Mesendoderm (in vitro differentiated cells): ENCODE measurements around the gene RPS27.

ENCODE experiments used
- DNase-seq: peaks from one replicate; pipeline ENCODE4 v3.0.0; 2013
- H2AK5ac ChIP-seq: 2 replicates; pipeline ENCODE4 v1.6.1; 2013; ENCODE audit warnings: low read length, inconsistent platforms
- H2BK120ac ChIP-seq: 2 replicates; pipeline ENCODE4 v1.6.1; 2013; ENCODE audit warnings: low read depth, mild to moderate bottlenecking, low read length, moderate library complexity, mixed read lengths
- H2BK15ac ChIP-seq: replicated peaks from 2 replicates; pipeline ENCODE4 v1.6.1; 2013; ENCODE audit warnings: low read depth, mild to moderate bottlenecking, moderate library complexity
- H2BK5ac ChIP-seq: 2 replicates; pipeline ENCODE4 v1.6.1; 2013; ENCODE audit warnings: low read length, inconsistent platforms
- H3K18ac ChIP-seq: 2 replicates; pipeline ENCODE4 v1.6.1; 2013; ENCODE audit warnings: mild to moderate bottlenecking, low read length, mixed read lengths
- H3K23ac ChIP-seq: one replicate; pipeline ENCODE4 v1.6.1; 2013; ENCODE audit warnings: low read length
- H3K27ac ChIP-seq: 2 replicates; pipeline ENCODE4 v1.5.1; 2013; ENCODE audit warnings: low read depth, mild to moderate bottlenecking, inconsistent platforms, low read length, moderate library complexity
- H3K27me3 ChIP-seq: 2 replicates; pipeline ENCODE4 v1.6.1; 2013; ENCODE audit warnings: low read length, control low read depth, mild to moderate bottlenecking, inconsistent platforms; ENCODE audit not compliant: insufficient read depth, poor library complexity
- H3K36me3 ChIP-seq: 2 replicates; pipeline ENCODE4 v1.6.1; 2013; ENCODE audit warnings: low read length, inconsistent platforms; ENCODE audit not compliant: control insufficient read depth, insufficient read depth
- H3K4ac ChIP-seq: one replicate; pipeline ENCODE4 v1.6.1; 2013; ENCODE audit warnings: low read depth, mild to moderate bottlenecking, low read length, moderate library complexity
- H3K4me1 ChIP-seq: 2 replicates; pipeline ENCODE4 v1.6.1; 2013; ENCODE audit warnings: low read depth, low read length, inconsistent platforms; ENCODE audit not compliant: control insufficient read depth
- H3K4me2 ChIP-seq: 2 replicates; pipeline ENCODE4 v1.6.1; 2013; ENCODE audit warnings: low read length
- H3K4me3 ChIP-seq: 2 replicates; pipeline ENCODE4 v1.5.1; 2013; ENCODE audit warnings: mild to moderate bottlenecking, low read length
- H3K56ac ChIP-seq: one replicate; pipeline ENCODE4 v1.6.1; 2013; ENCODE audit warnings: low read length
- H3K79me1 ChIP-seq: 2 replicates; pipeline ENCODE4 v1.6.1; 2013; ENCODE audit warnings: low read length, inconsistent platforms
- H3K79me2 ChIP-seq: 2 replicates; pipeline ENCODE4 v1.6.1; 2013; ENCODE audit warnings: mild to moderate bottlenecking, low read length; ENCODE audit not compliant: control insufficient read depth, insufficient read depth
- H3K9ac ChIP-seq: 2 replicates; pipeline ENCODE4 v1.6.1; 2013; ENCODE audit warnings: low read length, inconsistent platforms
- H4K5ac ChIP-seq: one replicate; pipeline ENCODE4 v1.6.1; 2013; ENCODE audit warnings: low read length
- H4K8ac ChIP-seq: one replicate; pipeline ENCODE4 v1.6.1; 2013; ENCODE audit warnings: low read depth, mild to moderate bottlenecking, control low read depth, low read length, moderate library complexity
- WGBS: extraction: QIAGEN DNeasy Blood & Tissue Kit; methylation state at CpG from one replicate; pipeline ENCODE4 v1.1.7; 2013; ENCODE audit warnings: low lambda C conversion rate, missing lambda C conversion rate; ENCODE audit not compliant: insufficient coverage; ENCODE audit errors: extremely low coverage; 5-methylcytosine and 5-hydroxymethylcytosine counted together

RPS27 gene

GRCh38 chr1:153945131-153945794 is 45.3 kb upstream of the RPS27 start:
- H2BK5ac ChIP-seq = no peak overlapping the region
- peaks cover 8% of the 10 kb centered on the region for H3K79me2 ChIP-seq
- H4K8ac ChIP-seq = no peak overlapping the region
- H3K36me3 ChIP-seq = peaks cover 7% of the 10 kb centered on the region
- no peak for DNase-seq
- H3K18ac ChIP-seq = peak overlapping the region; percentile 97
- peak overlapping the region; percentile 15 for H3K23ac ChIP-seq
- H3K79me1 ChIP-seq = peaks cover 14% of the 10 kb centered on the region
- no peak overlapping the region for H2AK5ac ChIP-seq
- no CpG with 5 or more reads among the region's 12 CpGs for WGBS
- H3K9ac ChIP-seq = peak overlapping the region; percentile 96
- H2BK120ac ChIP-seq = no peak overlapping the region
- H3K4me1 ChIP-seq = no peaks in the 10 kb centered on the region
- no peak overlapping the region for H4K5ac ChIP-seq
- H3K27ac ChIP-seq = no peak overlapping the region
- H2BK15ac ChIP-seq = no peak overlapping the region
- H3K4ac ChIP-seq = no peak overlapping the region
- peak overlapping the region; percentile 95 for H3K4me2 ChIP-seq
- peak overlapping the region; percentile 97 for H3K56ac ChIP-seq
- H3K4me3 ChIP-seq = peak overlapping the region; percentile 85
- H3K27me3 ChIP-seq = no peaks in the 10 kb centered on the region

- peak overlapping the region; percentile 60 for H3K27ac ChIP-seq
Measured at GRCh38 chr1:153945795-153946621, 44.6 kb upstream of the RPS27 start.

DNA sequence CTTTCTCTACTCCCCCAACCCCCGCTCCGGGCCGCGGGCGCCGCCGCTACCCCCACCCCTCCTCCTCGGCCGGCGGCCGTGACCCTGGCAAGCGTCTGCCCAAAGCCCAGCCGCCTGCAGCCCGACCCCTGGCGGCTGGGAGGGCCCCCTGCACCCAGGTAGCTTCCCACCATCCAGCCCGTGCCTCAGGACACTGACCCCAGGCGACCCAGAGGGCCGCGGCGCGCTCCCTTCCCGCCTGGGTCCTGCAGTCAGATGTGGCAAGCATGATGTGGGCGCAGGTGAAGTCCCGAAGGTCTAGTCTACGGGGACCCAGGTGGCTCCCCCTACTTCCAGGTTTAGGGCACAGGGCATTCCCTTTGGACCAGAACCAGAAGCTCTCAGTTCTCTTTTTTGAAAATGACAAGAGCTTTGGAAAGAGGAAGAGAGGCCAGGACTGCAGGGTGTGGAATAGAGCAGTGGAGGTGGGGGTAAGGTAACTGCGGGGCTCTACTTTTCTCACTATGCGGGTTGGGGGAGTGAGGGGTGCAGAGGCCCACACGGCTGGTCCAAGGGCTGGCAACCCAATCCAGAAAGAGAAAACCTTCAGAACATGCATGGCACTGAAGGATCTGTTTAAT is 43.8 kb upstream of the RPS27 start, which contains the start of gene DENND4B:
Gene DENND4B (minus strand): TSS at position 97 of the 620 bp plus-strand sequence. CDS start 2,344 bp downstream, outside the sequence.
- Histone ChIP-seq H4K5ac (no peak within 1 kb of the TSS), H3K18ac (peak within 1 kb of the TSS; percentile 97), H3K79me2 (peaks cover 8% of the 10 kb centered on the region), H3K4me2 (peak within 1 kb of the TSS; percentile 95), H3K27me3 (no peaks in the 10 kb centered on the region), H3K4me3 (peak within 1 kb of the TSS; percentile 85), H4K8ac (no peak within 1 kb of the TSS), H2BK15ac (no peak within 1 kb of the TSS), H2AK5ac (no peak within 1 kb of the TSS), H2BK120ac (no peak within 1 kb of the TSS), H3K56ac (peak within 1 kb of the TSS; percentile 97), H3K4me1 (no peaks in the 10 kb centered on the region), H2BK5ac (no peak within 1 kb of the TSS), H3K36me3 (peaks cover 8% of the 10 kb centered on the region), H3K23ac (peak within 1 kb of the TSS; percentile 15), H3K4ac (peak within 1 kb of the TSS; percentile 97), H3K9ac (peak within 1 kb of the TSS; percentile 96), H3K27ac (peak within 1 kb of the TSS; percentile 60), H3K79me1 (peaks cover 14% of the 10 kb centered on the region)
- peak; percentile 92 for DNase-seq
- no CpG with 5 or more reads among the region's 28 CpGs for WGBS

More at GRCh38 chr1:153945795-153946621, 44.6 kb upstream of the RPS27 start:
- peaks cover 14% of the 10 kb centered on the region for H3K79me1 ChIP-seq
- peak overlapping the region; percentile 85 for H3K4me3 ChIP-seq
- peaks cover 8% of the 10 kb centered on the region for H3K79me2 ChIP-seq
- H4K8ac ChIP-seq = no peak overlapping the region
- no CpG with 5 or more reads among the region's 95 CpGs for WGBS
- H3K36me3 ChIP-seq = peaks cover 7% of the 10 kb centered on the region
- no peak overlapping the region for H2BK5ac ChIP-seq
- H3K18ac ChIP-seq = peak overlapping the region; percentile 97
- peak overlapping the region; percentile 97 for H3K56ac ChIP-seq
- no peaks in the 10 kb centered on the region for H3K27me3 ChIP-seq
- peak overlapping the region; percentile 97 for H3K4ac ChIP-seq
- H3K4me2 ChIP-seq = peak overlapping the region; percentile 95
- H2BK15ac ChIP-seq = no peak overlapping the region
- DNase-seq = peak; percentile 54
- H3K23ac ChIP-seq = peak overlapping the region; percentile 15
- no peak overlapping the region for H4K5ac ChIP-seq
- no peak overlapping the region for H2AK5ac ChIP-seq
- H3K9ac ChIP-seq = peak overlapping the region; percentile 96
- H3K4me1 ChIP-seq = no peaks in the 10 kb centered on the region
- H2BK120ac ChIP-seq = no peak overlapping the region

DNA sequence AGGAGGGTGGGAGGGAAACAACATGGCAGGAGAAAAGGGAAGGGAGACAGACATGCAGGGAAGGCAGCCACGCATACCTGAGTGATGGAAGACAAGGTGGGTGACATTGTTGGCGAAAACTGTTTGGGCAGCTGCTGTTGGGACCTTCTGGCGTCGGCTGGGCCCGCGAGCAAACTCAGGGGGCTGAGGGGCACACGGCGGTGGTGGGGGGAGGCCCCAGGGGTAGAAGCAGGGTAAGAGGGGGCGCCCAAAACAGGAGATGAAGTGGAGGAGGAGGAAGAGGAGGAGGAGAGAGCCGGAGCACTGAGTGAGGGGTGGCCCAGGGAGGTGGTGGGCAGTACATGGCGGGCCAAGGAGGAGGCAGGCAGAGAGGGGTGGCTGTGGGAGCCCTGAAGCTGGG is 39.4 kb upstream of the RPS27 start:
- H3K27me3 ChIP-seq = no peaks in the 10 kb centered on the region
- H3K27ac ChIP-seq = no peak overlapping the region
- H3K4me2 ChIP-seq = no peak overlapping the region
- H3K4me3 ChIP-seq = no peak overlapping the region
- WGBS = no CpG with 5 or more reads among the region's 11 CpGs
- H3K23ac ChIP-seq = no peak overlapping the region
- peaks cover 16% of the 10 kb centered on the region for H3K36me3 ChIP-seq
- DNase-seq = no peak
- peaks cover 23% of the 10 kb centered on the region for H3K79me2 ChIP-seq
- no peak overlapping the region for H2BK120ac ChIP-seq
- H3K56ac ChIP-seq = no peak overlapping the region
- H3K79me1 ChIP-seq = peaks cover 21% of the 10 kb centered on the region
- no peak overlapping the region for H4K5ac ChIP-seq
- no peak overlapping the region for H3K18ac ChIP-seq
- H3K9ac ChIP-seq = no peak overlapping the region
- no peaks in the 10 kb centered on the region for H3K4me1 ChIP-seq
- H3K4ac ChIP-seq = no peak overlapping the region
- no peak overlapping the region for H2BK15ac ChIP-seq
- no peak overlapping the region for H2AK5ac ChIP-seq
- no peak overlapping the region for H4K8ac ChIP-seq
- no peak overlapping the region for H2BK5ac ChIP-seq

- Histone ChIP-seq H3K4ac (no peak overlapping the region), H3K18ac (no peak overlapping the region), H2BK120ac (no peak overlapping the region), H3K4me2 (no peak overlapping the region), H3K79me2 (peaks cover 29% of the 10 kb centered on the region), H3K23ac (no peak overlapping the region), H3K27ac (no peak overlapping the region), H3K4me3 (no peak overlapping the region), H2BK15ac (no peak overlapping the region), H3K36me3 (peaks cover 16% of the 10 kb centered on the region), H2AK5ac (no peak overlapping the region), H4K8ac (no peak overlapping the region), H3K4me1 (peaks cover 3% of the 10 kb centered on the region), H2BK5ac (no peak overlapping the region), H3K79me1 (peaks cover 24% of the 10 kb centered on the region), H3K56ac (no peak overlapping the region), H4K5ac (no peak overlapping the region), H3K27me3 (no peaks in the 10 kb centered on the region), H3K9ac (no peak overlapping the region)
- DNase-seq = no peak
- no CpG with 5 or more reads among the region's 2 CpGs for WGBS
Measured at GRCh38 chr1:153951801-153952200, 38.8 kb upstream of the RPS27 start.
